OCI-LY7 (cell line): ENCODE measurements around the gene FIG4. TPM values are rescaled to one million over a fixed set of nuclear protein-coding genes. Genes with fewer than 3 reads are reported as not detected.
"Not testable (repeated sequence)": the region's sequence is repeated elsewhere in the genome, so short reads cannot be mapped to it uniquely, and the experiment has no call there.

ENCODE experiments used
- BruUV-seq: library from RNA; stranded (reverse); fragments of 400-500 nt; replicated peaks from 2 replicates; lab custom pipeline; 2021; lab: Mats Ljungman, UMichigan
- CTCF ChIA-PET: fragments of 300-600 bp; sonication (Branson Sonifier 250); formaldehyde crosslinking; loops from one replicate; lab custom pipeline; 2022; ENCODE audit warnings: antibody characterized with exemption; ENCODE audit not compliant: unreplicated experiment; lab: Charles Lee
- POLR2A ChIA-PET: fragments of 300-600 bp; sonication (Branson Sonifier 250); formaldehyde crosslinking; loops from one replicate; lab custom pipeline; 2022; ENCODE audit warnings: antibody characterized with exemption; lab: Charles Lee
- DNase-seq: peaks from one replicate; pipeline ENCODE4 v3.0.0-alpha.2; 2015; ENCODE audit warnings: low spot score
- H2AFZ ChIP-seq: fragments of 200-600 bp; sonication (generic), shearing (Covaris generic); 2 replicates; pipeline ENCODE4 v1.6.1; 2014; ENCODE audit warnings: mild to moderate bottlenecking, antibody characterized with exemption, low read length, moderate library complexity
- H3K27ac ChIP-seq: fragments of 200-600 bp; sonication (generic); 2 replicates; pipeline ENCODE4 v1.5.1; 2014; ENCODE audit warnings: mixed run types, low read depth, mild to moderate bottlenecking, moderate library complexity, low read length, inconsistent platforms; ENCODE audit not compliant: poor library complexity, severe bottlenecking
- H3K36me3 ChIP-seq: fragments of 200-600 bp; sonication (generic); 2 replicates; pipeline ENCODE4 v1.6.1; 2014; ENCODE audit warnings: mild to moderate bottlenecking, antibody characterized with exemption, low read length, moderate library complexity, mixed read lengths; ENCODE audit not compliant: insufficient read depth
- H3K4me1 ChIP-seq: fragments of 200-600 bp; sonication (generic); 2 replicates; pipeline ENCODE4 v1.5.1; 2014; ENCODE audit warnings: mild to moderate bottlenecking, low read length; ENCODE audit not compliant: insufficient read depth, poor library complexity, severe bottlenecking
- H3K4me2 ChIP-seq: fragments of 200-600 bp; sonication (generic); 2 replicates; pipeline ENCODE4 v1.6.1; 2014; ENCODE audit warnings: mild to moderate bottlenecking, low read length
- H3K4me3 ChIP-seq: fragments of 200-600 bp; sonication (generic); 2 replicates; pipeline ENCODE4 v1.5.1; 2014; ENCODE audit warnings: mild to moderate bottlenecking, low read depth, low read length; ENCODE audit not compliant: poor library complexity, severe bottlenecking
- H3K79me2 ChIP-seq: fragments of 200-600 bp; sonication (generic); 2 replicates; pipeline ENCODE4 v1.6.1; 2016; ENCODE audit warnings: low read depth, mild to moderate bottlenecking, low read length, moderate library complexity, mixed read lengths; ENCODE audit not compliant: insufficient read depth
- H3K9me2 ChIP-seq: fragments of 200-600 bp; sonication (generic); 2 replicates; pipeline ENCODE4 v1.6.1; 2016; ENCODE audit warnings: mild to moderate bottlenecking, low read length, mixed read lengths; ENCODE audit not compliant: insufficient read depth
- H3K9me3 ChIP-seq: fragments of 200-600 bp; sonication (generic); 2 replicates; pipeline ENCODE4 v1.6.1; 2014; ENCODE audit warnings: mild to moderate bottlenecking, mixed run types, low read length, mixed read lengths
- H4K20me1 ChIP-seq: fragments of 200-600 bp; sonication (generic); 2 replicates; pipeline ENCODE4 v1.6.1; 2014; ENCODE audit warnings: mild to moderate bottlenecking, antibody characterized with exemption, low read length, moderate library complexity, mixed read lengths; ENCODE audit not compliant: insufficient read depth
- EZH2phosphoT487 ChIP-seq: fragments of 200-600 bp; sonication (generic); IDR thresholded peaks from 2 replicates; pipeline ENCODE4 v1.6.1; 2018; ENCODE audit warnings: low read depth, borderline replicate concordance, mild to moderate bottlenecking, mixed run types, antibody characterized with exemption, low read length, moderate library complexity, mixed read lengths
- intact Hi-C: fragments of 100-400 bp; cut with micrococcal nuclease; formaldehyde crosslinking; loops from one replicate; pipeline ENCODE4 v1.10.0; 2022; ENCODE audit not compliant: unreplicated experiment
- total RNA-seq, 2 experiments: library from RNA; depleted of rRNA in 1 of 2; stranded (reverse); fragments of >200 nt in 1 of 2; shearing (Covaris generic) in 1 of 2; gene quantifications; 2 replicates each; pipeline ENCODE4 v1.2.3, GENCODE V29; 2014 to 2022
- TF ChIP-seq, protein P1 (sequence below): fragments of 200-600 bp; sonication (generic); conservative IDR thresholded peaks from 2 replicates; pipeline ENCODE4 v1.5.1; 2014; ENCODE audit warnings: mild to moderate bottlenecking, antibody characterized with exemption, low read length, moderate library complexity, mixed read lengths

FIG4 gene
- total RNA-seq, 2 experiments from 2014 or later = 13.3 to 22.9 TPM

DNA sequence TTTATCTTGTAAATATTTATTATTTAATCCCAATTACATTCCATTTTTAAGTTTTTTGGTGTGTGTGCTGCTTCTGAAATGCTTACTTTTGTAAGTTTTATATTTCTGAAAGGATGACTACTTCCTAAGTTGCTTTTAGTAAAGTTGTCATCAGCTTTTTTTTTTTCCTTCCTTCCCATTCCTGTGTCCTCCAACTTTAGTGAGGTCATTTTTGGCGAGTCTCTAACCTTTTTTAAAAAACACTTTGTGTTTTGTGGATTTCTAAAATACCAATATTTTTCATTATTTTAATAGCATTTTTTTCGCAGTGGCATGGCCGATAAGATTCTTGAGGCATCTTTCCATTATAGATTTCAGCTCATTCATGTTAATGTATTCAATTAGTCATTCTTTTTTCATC lies 30.9 kb downstream of the FIG4 start:
- no peaks in the 10 kb centered on the region for H3K9me3 ChIP-seq
- TF ChIP-seq EZH2phosphoT487 = no peak
- TF ChIP-seq, protein P1, sequence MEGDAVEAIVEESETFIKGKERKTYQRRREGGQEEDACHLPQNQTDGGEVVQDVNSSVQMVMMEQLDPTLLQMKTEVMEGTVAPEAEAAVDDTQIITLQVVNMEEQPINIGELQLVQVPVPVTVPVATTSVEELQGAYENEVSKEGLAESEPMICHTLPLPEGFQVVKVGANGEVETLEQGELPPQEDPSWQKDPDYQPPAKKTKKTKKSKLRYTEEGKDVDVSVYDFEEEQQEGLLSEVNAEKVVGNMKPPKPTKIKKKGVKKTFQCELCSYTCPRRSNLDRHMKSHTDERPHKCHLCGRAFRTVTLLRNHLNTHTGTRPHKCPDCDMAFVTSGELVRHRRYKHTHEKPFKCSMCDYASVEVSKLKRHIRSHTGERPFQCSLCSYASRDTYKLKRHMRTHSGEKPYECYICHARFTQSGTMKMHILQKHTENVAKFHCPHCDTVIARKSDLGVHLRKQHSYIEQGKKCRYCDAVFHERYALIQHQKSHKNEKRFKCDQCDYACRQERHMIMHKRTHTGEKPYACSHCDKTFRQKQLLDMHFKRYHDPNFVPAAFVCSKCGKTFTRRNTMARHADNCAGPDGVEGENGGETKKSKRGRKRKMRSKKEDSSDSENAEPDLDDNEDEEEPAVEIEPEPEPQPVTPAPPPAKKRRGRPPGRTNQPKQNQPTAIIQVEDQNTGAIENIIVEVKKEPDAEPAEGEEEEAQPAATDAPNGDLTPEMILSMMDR = no peak
- no peak overlapping the region for H3K4me3 ChIP-seq
- DNase-seq = no peak
- no TSS peak for BruUV-seq
- H4K20me1 ChIP-seq = no peaks in the 10 kb centered on the region
- intact Hi-C loops = no loop called here
- no peak overlapping the region for H3K27ac ChIP-seq
- no peak overlapping the region for H2AFZ ChIP-seq
- no peaks in the 10 kb centered on the region for H3K36me3 ChIP-seq
- ChIA-PET CTCF (no interaction called here), POLR2A (interaction anchor here (1.0 to 1.2 kb wide), 2 partner anchors 157 to 318 kb away, joined by 3 to 4 read pairs; no protein-coding TSS in a partner anchor)
- H3K4me1 ChIP-seq = peaks cover 16% of the 10 kb centered on the region
- no peaks in the 10 kb centered on the region for H3K9me2 ChIP-seq
- H3K4me2 ChIP-seq = no peak overlapping the region
- no peaks in the 10 kb centered on the region for H3K79me2 ChIP-seq

DNA sequence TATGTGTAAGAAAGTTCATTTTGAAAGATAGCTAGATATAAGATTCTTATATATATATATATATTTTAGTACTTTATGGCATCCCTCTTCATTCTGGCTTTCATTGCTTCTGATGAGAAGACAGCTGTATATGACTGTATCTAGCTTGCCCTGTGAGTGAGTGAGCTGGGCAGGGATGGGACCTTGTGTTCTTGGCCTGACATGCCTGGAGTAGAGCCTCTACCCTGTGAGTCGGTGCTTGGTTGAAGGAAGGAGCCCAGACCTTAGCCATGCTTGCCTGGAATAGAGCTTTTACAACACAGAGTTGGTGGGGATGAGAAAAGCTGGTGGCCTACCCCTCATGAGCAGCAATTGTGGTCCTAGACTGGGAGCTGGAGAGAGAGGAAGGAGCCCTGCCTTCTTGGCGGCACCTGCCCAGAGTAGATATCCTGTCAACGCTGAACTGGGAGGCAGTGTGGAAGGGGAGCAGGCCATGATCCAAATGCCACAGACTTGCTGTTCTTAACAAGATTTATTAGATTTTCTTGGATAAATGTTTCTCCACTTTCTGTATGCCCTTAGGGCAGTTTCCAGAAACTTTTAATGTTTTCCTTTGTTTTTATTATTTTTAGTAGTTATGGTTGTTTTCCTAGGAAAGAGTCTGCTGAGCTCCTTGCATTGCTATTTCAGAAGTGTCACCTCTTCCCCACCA lies 31.6 kb downstream of the FIG4 start:
- Histone ChIP-seq H3K4me2 (no peak overlapping the region), H3K79me2 (no peaks in the 10 kb centered on the region), H4K20me1 (no peaks in the 10 kb centered on the region), H3K36me3 (no peaks in the 10 kb centered on the region), H3K9me3 (no peaks in the 10 kb centered on the region), H3K9me2 (no peaks in the 10 kb centered on the region), H3K27ac (no peak overlapping the region), H2AFZ (no peak overlapping the region), H3K4me1 (peaks cover 9% of the 10 kb centered on the region), H3K4me3 (no peak overlapping the region)
- BruUV-seq = no TSS peak
- intact Hi-C loops = no loop called here
- no peak for DNase-seq
- POLR2A ChIA-PET = interaction anchor here (0.8 to 1.2 kb wide), 2 partner anchors 9 to 317 kb away, joined by 3 to 4 read pairs; no protein-coding TSS in a partner anchor
- TF ChIP-seq, protein P1 = no peak
- no peak for TF ChIP-seq EZH2phosphoT487
- CTCF ChIA-PET = no interaction called here

DNA sequence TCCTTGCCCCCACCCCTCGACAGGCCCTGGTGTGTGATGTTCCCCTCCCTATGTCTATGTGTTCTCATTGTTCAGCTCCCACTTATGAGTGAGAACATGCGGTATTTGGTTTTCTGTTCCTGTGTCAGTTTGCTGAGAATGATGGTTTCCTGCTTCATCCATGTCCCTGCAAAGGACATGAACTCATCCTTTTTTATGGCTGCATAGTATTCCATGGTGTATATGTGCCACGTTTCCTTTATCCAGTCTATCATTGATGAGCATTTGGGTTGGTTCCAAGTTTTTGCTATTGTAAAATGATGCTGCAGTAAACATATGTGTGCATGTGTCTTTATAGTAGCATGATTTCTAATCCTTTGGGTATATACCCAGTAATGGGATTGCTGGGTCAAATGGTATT lies 34.2 kb downstream of the FIG4 start:
- intact Hi-C loops, H3K79me2 ChIP-seq, H3K4me3 ChIP-seq, H4K20me1 ChIP-seq, H3K4me1 ChIP-seq, H2AFZ ChIP-seq, H3K9me3 ChIP-seq, DNase-seq, H3K4me2 ChIP-seq, CTCF ChIA-PET, H3K9me2 ChIP-seq, BruUV-seq, H3K27ac ChIP-seq, H3K36me3 ChIP-seq: not testable (repeated sequence)
- POLR2A ChIA-PET = interaction anchor here (1.4 kb wide), 1 partner anchor 9 kb away, joined by 4 read pairs; no protein-coding TSS in a partner anchor
